Activated CD4-positive, alpha-beta memory T cell treated with anti-CD3 and anti-CD28 coated beads, Interleukin-2, amount 10 ng/mL, durations not matched to agents 7 days and 5 days (primary cell): ENCODE data around the gene KIF5B. TPM values are rescaled to one million over a fixed set of nuclear protein-coding genes. Genes with fewer than 3 reads are reported as not detected.
"Not testable (repeated sequence)": the region's sequence is repeated elsewhere in the genome, so short reads cannot be mapped to it uniquely, and the experiment has no call there.

Experiments used
- CTCF ChIA-PET: fragments of 350-600 bp; sonication (Branson Sonifier 250); formaldehyde crosslinking; loops from one replicate; lab custom pipeline; 2021; ENCODE audit warnings: antibody characterized with exemption, inconsistent platforms; lab: Charles Lee
- POLR2A ChIA-PET: fragments of 350-600 bp; sonication (Branson Sonifier 250); formaldehyde crosslinking; loops from one replicate; lab custom pipeline; 2021; ENCODE audit warnings: antibody characterized with exemption; lab: Charles Lee
- DNase-seq: peaks from one replicate; pipeline ENCODE4 v3.0.0-alpha.2; 2020
- H3K27ac Mint-ChIP-seq: one replicate; pipeline ENCODE4 v1.8.0; 2021; ENCODE audit warnings: mild to moderate bottlenecking, mixed read lengths
- H3K27me3 Mint-ChIP-seq: one replicate; pipeline ENCODE4 v1.8.0; 2021; ENCODE audit warnings: mixed read lengths
- H3K36me3 Mint-ChIP-seq: one replicate; pipeline ENCODE4 v1.8.0; 2021; ENCODE audit warnings: low read depth, mixed read lengths
- H3K4me1 Mint-ChIP-seq: one replicate; pipeline ENCODE4 v1.8.0; 2021; ENCODE audit warnings: mixed read lengths
- H3K4me3 Mint-ChIP-seq: one replicate; pipeline ENCODE4 v1.8.0; 2021; ENCODE audit warnings: mild to moderate bottlenecking, mixed read lengths
- H3K9me3 Mint-ChIP-seq: one replicate; pipeline ENCODE4 v1.8.0; 2021; ENCODE audit warnings: mixed read lengths
- total RNA-seq, 2 experiments: library from RNA; stranded (reverse); gene quantifications; one replicate each; pipeline ENCODE4 v1.2.3, GENCODE V29; 2021

Gene KIF5B
- total RNA-seq, 2 experiments from 2014 or later: 79.8 to 80.8 TPM

GRCh38 chr10:31999070-31999660 is 57.1 kb downstream of the KIF5B start:
- no peak for DNase-seq
- ChIA-PET CTCF (interaction anchor here (1.9 kb wide), 1 partner anchor 137 kb away, joined by 5 read pairs; no protein-coding TSS in a partner anchor), POLR2A (no interaction called here)
- peaks cover 6% of the 10 kb centered on the region for H3K4me1 Mint-ChIP-seq
- no peak overlapping the region for H3K4me3 Mint-ChIP-seq
- H3K36me3 Mint-ChIP-seq: no peaks in the 10 kb centered on the region
- H3K9me3 Mint-ChIP-seq: no peaks in the 10 kb centered on the region
- H3K27ac Mint-ChIP-seq: no peak overlapping the region
- no peaks in the 10 kb centered on the region for H3K27me3 Mint-ChIP-seq

- DNase-seq: no peak
- Mint-ChIP-seq H3K27ac (no peak overlapping the region), H3K4me1 (no peaks in the 10 kb centered on the region), H3K4me3 (no peak overlapping the region), H3K27me3 (peaks cover 5% of the 10 kb centered on the region), H3K9me3 (no peaks in the 10 kb centered on the region), H3K36me3 (no peaks in the 10 kb centered on the region)
- CTCF ChIA-PET: no interaction called here
- POLR2A ChIA-PET: no interaction called here
These were observed 61.3 kb downstream of the KIF5B start for GRCh38 chr10:31994926-31995325.

- H3K4me1 Mint-ChIP-seq: no peaks in the 10 kb centered on the region
- ChIA-PET CTCF (no interaction called here), POLR2A (no interaction called here)
- H3K36me3 Mint-ChIP-seq: no peaks in the 10 kb centered on the region
- DNase-seq: no peak
- H3K27ac Mint-ChIP-seq: no peak overlapping the region
- H3K27me3 Mint-ChIP-seq: peaks cover 9% of the 10 kb centered on the region
- H3K9me3 Mint-ChIP-seq: no peaks in the 10 kb centered on the region
- H3K4me3 Mint-ChIP-seq: no peak overlapping the region
These were observed 65.3 kb downstream of the KIF5B start for GRCh38 chr10:31990937-31991336.

GRCh38 chr10:31987786-31988185 is 68.4 kb downstream of the KIF5B start:
- H3K4me3 Mint-ChIP-seq, H3K4me1 Mint-ChIP-seq, H3K27ac Mint-ChIP-seq, H3K36me3 Mint-ChIP-seq, H3K27me3 Mint-ChIP-seq, DNase-seq, H3K9me3 Mint-ChIP-seq, POLR2A ChIA-PET, CTCF ChIA-PET: not testable (repeated sequence)

GRCh38 chr10:31982111-31982510 is 74.1 kb downstream of the KIF5B start:
- Mint-ChIP-seq H3K4me3 (no peak overlapping the region), H3K4me1 (peaks cover 10% of the 10 kb centered on the region), H3K27me3 (peaks cover 5% of the 10 kb centered on the region), H3K9me3 (peaks cover 4% of the 10 kb centered on the region), H3K36me3 (no peaks in the 10 kb centered on the region), H3K27ac (no peak overlapping the region)
- POLR2A ChIA-PET: no interaction called here
- DNase-seq: no peak
- CTCF ChIA-PET: interaction anchor here (0.7 kb wide), 1 partner anchor 57 kb away, joined by 3 read pairs; no protein-coding TSS in a partner anchor

- Mint-ChIP-seq H3K9me3 (peaks cover 4% of the 10 kb centered on the region), H3K4me3 (no peak overlapping the region), H3K27me3 (peaks cover 6% of the 10 kb centered on the region), H3K4me1 (peaks cover 18% of the 10 kb centered on the region), H3K27ac (no peak overlapping the region), H3K36me3 (no peaks in the 10 kb centered on the region)
- ChIA-PET POLR2A (interaction anchor here (0.6 kb wide), 1 partner anchor 264 kb away, joined by 3 read pairs; no protein-coding TSS in a partner anchor), CTCF (no interaction called here)
- DNase-seq: no peak
These were observed 75.8 kb downstream of the KIF5B start for GRCh38 chr10:31980471-31980870.

- H3K27me3 Mint-ChIP-seq, DNase-seq, POLR2A ChIA-PET, H3K27ac Mint-ChIP-seq, H3K36me3 Mint-ChIP-seq, H3K4me3 Mint-ChIP-seq, CTCF ChIA-PET, H3K9me3 Mint-ChIP-seq: not testable (repeated sequence)
- peaks cover 18% of the 10 kb centered on the region for H3K4me1 Mint-ChIP-seq
These were observed 77.2 kb downstream of the KIF5B start for GRCh38 chr10:31979071-31979470.

GRCh38 chr10:31978156-31978483 is 78.1 kb downstream of the KIF5B start:
- POLR2A ChIA-PET: no interaction called here
- peaks cover 6% of the 10 kb centered on the region for H3K27me3 Mint-ChIP-seq
- CTCF ChIA-PET: no interaction called here
- no peaks in the 10 kb centered on the region for H3K36me3 Mint-ChIP-seq
- peaks cover 4% of the 10 kb centered on the region for H3K9me3 Mint-ChIP-seq
- no peak overlapping the region for H3K4me3 Mint-ChIP-seq
- no peak for DNase-seq
- peaks cover 18% of the 10 kb centered on the region for H3K4me1 Mint-ChIP-seq
- no peak overlapping the region for H3K27ac Mint-ChIP-seq

- no peaks in the 10 kb centered on the region for H3K36me3 Mint-ChIP-seq
- peaks cover 18% of the 10 kb centered on the region for H3K4me1 Mint-ChIP-seq
- H3K4me3 Mint-ChIP-seq: peak overlapping the region; percentile 18
- CTCF ChIA-PET: interaction anchor here (0.5 kb wide), 1 partner anchor 1115 kb away, joined by 7 read pairs; no protein-coding TSS in a partner anchor
- H3K27me3 Mint-ChIP-seq: peaks cover 6% of the 10 kb centered on the region
- DNase-seq: no peak
- H3K9me3 Mint-ChIP-seq: peaks cover 4% of the 10 kb centered on the region
- H3K27ac Mint-ChIP-seq: peak overlapping the region; percentile 45
- POLR2A ChIA-PET: no interaction called here
These were observed 78.6 kb downstream of the KIF5B start for GRCh38 chr10:31977440-31978155.

- no peaks in the 10 kb centered on the region for H3K36me3 Mint-ChIP-seq
- no peak overlapping the region for H3K4me3 Mint-ChIP-seq
- no peak overlapping the region for H3K27ac Mint-ChIP-seq
- H3K9me3 Mint-ChIP-seq: no peaks in the 10 kb centered on the region
- H3K4me1 Mint-ChIP-seq: peaks cover 18% of the 10 kb centered on the region
- POLR2A ChIA-PET: no interaction called here
- no peak for DNase-seq
- CTCF ChIA-PET: interaction anchor here (1.6 kb wide), 1 partner anchor 195 kb away, joined by 4 read pairs; no protein-coding TSS in a partner anchor
- peaks cover 3% of the 10 kb centered on the region for H3K27me3 Mint-ChIP-seq
These were observed 81.0 kb downstream of the KIF5B start for GRCh38 chr10:31975157-31975765.

- Mint-ChIP-seq H3K9me3 (no peaks in the 10 kb centered on the region), H3K27ac (no peak overlapping the region), H3K36me3 (no peaks in the 10 kb centered on the region), H3K4me1 (peaks cover 18% of the 10 kb centered on the region), H3K27me3 (peaks cover 3% of the 10 kb centered on the region), H3K4me3 (no peak overlapping the region)
- DNase-seq: no peak
- POLR2A ChIA-PET: no interaction called here
- CTCF ChIA-PET: no interaction called here
These were observed 81.6 kb downstream of the KIF5B start for GRCh38 chr10:31974434-31975124.

- ChIA-PET CTCF (no interaction called here), POLR2A (no interaction called here)
- no peak overlapping the region for H3K27ac Mint-ChIP-seq
- H3K27me3 Mint-ChIP-seq: peaks cover 3% of the 10 kb centered on the region
- H3K4me3 Mint-ChIP-seq: no peak overlapping the region
- H3K36me3 Mint-ChIP-seq: no peaks in the 10 kb centered on the region
- peaks cover 12% of the 10 kb centered on the region for H3K4me1 Mint-ChIP-seq
- no peak for DNase-seq
- H3K9me3 Mint-ChIP-seq: no peaks in the 10 kb centered on the region
These were observed 83.6 kb downstream of the KIF5B start for GRCh38 chr10:31972519-31973041.

GRCh38 chr10:31969847-31970246 is 86.4 kb downstream of the KIF5B start:
- CTCF ChIA-PET: not testable (repeated sequence)

More at GRCh38 chr10:31969847-31970246, 86.4 kb downstream of the KIF5B start:
- DNase-seq, H3K27me3 Mint-ChIP-seq, H3K27ac Mint-ChIP-seq, POLR2A ChIA-PET, H3K9me3 Mint-ChIP-seq, H3K4me1 Mint-ChIP-seq, H3K4me3 Mint-ChIP-seq, H3K36me3 Mint-ChIP-seq: not testable (repeated sequence)
